ENCODE measurements around the gene LPCAT1.
A peak's percentile ranks its signal among the peaks of the same experiment; 100 is the strongest.

Gene LPCAT1

DNA sequence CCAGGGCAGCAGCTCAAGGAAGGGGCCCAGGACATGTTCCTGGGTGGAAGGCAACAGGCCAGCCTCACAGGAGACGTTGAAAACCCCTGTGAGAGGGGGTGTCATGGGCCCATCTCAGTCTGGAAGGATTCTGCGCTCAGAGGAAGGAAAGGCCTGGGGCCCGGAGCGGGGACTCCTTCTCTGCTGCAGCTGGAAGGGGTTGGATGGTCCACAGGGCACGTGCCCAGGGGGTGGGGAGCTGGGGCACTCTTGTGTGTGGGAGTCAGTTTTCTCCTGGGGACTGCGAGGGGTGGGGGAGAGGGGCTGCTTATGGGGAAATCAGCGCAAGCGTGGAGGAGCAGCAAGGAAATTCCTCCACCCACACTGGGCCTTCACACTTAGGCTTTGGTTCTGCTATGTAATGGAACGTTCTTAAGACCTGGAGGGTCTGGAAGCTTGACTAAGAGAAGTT, 2.9 kb upstream of the LPCAT1 start:
- TF ChIP-seq, protein P1, sequence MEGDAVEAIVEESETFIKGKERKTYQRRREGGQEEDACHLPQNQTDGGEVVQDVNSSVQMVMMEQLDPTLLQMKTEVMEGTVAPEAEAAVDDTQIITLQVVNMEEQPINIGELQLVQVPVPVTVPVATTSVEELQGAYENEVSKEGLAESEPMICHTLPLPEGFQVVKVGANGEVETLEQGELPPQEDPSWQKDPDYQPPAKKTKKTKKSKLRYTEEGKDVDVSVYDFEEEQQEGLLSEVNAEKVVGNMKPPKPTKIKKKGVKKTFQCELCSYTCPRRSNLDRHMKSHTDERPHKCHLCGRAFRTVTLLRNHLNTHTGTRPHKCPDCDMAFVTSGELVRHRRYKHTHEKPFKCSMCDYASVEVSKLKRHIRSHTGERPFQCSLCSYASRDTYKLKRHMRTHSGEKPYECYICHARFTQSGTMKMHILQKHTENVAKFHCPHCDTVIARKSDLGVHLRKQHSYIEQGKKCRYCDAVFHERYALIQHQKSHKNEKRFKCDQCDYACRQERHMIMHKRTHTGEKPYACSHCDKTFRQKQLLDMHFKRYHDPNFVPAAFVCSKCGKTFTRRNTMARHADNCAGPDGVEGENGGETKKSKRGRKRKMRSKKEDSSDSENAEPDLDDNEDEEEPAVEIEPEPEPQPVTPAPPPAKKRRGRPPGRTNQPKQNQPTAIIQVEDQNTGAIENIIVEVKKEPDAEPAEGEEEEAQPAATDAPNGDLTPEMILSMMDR (IDR thresholded peaks at IDR 0.05) = no peak
- no peak for TF ChIP-seq ZFX (IDR thresholded peaks at IDR 0.05; ENCODE audit: borderline replicate concordance)
- no peak overlapping the region for H3K27ac ChIP-seq

DNA sequence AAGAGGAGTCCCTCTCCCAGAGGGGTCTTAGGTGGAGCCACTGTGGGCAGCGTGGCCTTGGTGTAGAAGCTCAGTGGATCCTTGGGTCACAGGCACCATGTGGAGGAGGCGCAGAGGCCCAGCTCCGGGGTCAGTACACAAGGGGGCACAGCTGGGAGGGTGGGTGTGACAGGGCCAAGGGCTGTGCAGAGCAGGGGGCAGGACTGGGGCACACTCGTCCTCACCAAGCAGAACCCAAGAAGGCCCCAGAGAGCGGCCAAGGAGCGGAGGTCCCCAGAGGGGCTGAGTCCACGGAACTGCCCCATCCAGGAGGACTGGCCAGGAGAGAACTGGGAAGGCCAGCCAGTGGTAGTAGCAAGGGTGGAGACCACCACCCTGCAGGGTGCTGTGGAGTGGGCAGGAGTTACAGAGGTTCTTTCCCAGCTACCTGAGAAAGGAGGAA, 2.5 kb upstream of the LPCAT1 start:
- TF ChIP-seq ZFX (IDR thresholded peaks at IDR 0.05; ENCODE audit: borderline replicate concordance) = no peak
- TF ChIP-seq, protein P1 (IDR thresholded peaks at IDR 0.05) = no peak
- no peak overlapping the region for H3K27ac ChIP-seq

DNA sequence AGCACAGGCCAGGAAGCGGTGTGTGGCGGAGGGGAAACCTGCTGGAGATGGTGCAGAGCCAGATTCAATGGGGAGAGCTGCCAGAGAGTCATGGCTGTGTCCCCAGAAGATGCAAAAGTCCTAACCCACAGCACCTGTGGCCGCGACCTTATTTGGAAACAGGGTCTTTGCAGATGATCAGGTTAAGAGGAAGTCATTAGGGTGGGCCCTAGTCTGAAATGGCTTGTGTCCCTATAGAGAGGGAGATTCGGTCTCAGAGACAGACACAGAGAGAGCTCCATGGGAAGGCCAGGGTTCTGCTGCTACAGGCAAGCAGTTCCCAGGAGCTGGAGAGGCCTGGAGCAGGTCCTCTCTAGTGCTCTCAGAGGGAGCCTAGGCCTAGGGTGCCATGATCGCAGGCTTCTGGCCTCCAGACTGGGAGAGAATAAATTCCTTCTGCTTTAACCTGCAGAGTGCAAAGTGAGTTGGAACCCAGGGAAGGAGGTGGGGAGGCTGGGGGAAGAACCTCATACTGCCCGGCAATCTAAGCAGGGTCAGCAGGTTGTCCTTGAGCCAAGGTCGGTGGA, 1.9 kb upstream of the LPCAT1 start:
- no peak overlapping the region for H3K27ac ChIP-seq
- TF ChIP-seq ZFX (IDR thresholded peaks at IDR 0.05; ENCODE audit: borderline replicate concordance) = no peak
- TF ChIP-seq, protein P1 (IDR thresholded peaks at IDR 0.05) = no peak

DNA sequence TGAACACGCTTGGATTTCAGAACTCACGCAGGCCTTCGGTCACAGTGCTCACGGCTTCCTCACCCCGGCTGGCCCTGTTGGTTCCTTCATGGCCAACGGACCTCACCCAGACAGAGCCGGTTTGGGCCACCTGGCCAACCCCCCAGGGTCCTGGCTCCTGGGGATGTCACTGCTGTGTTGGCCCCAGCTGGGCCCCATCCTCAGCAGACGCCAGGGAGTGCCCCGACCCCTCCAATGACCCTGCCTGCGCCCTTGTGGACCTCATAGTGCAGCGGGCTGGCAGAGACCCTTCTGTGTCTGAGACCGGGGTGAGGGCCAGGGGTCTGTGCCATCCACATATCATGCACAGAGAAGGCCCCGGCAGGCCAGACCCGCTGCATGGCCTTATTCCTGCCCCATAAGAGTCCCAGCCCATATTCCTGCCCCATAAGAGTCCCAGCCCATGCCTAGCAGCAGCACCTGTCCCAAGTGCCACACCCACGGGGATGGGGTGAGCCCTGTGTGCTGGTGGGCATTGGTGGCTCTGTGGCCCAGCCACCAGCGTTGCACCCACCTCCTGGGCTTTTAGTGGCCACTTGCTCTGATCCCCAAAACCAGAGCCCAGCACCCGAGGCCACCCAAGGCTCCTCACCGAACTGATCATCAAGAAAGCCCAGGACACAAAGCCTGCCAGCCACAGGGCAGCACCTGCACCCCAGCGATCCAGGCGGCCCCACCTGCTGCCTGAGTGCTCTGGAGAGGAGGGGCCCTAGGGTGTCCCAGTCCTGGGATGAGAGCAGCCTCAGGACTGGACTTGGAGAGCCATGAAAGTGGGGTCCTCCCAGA, 1.3 kb upstream of the LPCAT1 start:
- no peak for TF ChIP-seq ZFX (IDR thresholded peaks at IDR 0.05; ENCODE audit: borderline replicate concordance)
- TF ChIP-seq, protein P1 (IDR thresholded peaks at IDR 0.05) = no peak
- H3K27ac ChIP-seq = no peak overlapping the region

DNA sequence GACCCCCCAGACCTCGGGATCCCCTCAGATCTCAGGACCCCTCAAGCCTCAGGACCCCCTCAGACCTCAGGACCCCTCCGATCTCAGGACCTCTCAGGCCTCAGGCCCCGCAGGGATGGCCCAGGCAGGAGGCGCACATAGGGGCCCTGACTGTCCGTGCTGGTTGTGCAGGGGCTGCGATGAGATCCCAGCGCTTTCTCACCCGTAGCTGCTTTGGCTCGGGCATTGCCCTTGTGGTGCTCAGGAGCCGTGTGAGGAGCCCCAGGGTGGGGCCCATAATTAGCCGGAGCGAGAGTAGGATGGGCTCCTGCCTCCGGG, 680 bp upstream of the LPCAT1 start:
- TF ChIP-seq ZFX (IDR thresholded peaks at IDR 0.05; ENCODE audit: borderline replicate concordance) = no peak
- TF ChIP-seq, protein P1 (IDR thresholded peaks at IDR 0.05) = no peak
- peak overlapping the region; percentile 26; the same call in 1 of the 2 replicates for H3K27ac ChIP-seq

DNA sequence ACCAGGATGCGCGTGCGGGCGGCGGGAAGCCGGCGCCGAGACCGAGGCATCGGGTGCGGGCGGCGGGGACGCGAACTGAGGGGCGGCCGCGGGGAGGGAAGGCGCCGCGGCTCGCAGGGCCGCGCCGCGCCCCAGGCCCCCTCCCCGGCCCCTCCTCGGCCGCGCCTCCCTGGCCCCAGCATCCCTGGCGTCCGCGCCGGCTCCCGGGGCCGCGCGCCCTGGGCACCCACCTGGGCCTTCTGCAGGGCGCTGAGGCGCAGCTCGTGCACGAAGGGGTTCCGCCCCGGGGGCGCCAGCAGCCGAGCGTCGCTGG, 324 bp downstream of the LPCAT1 start:
- 0 out of 2 replicates have a peak overlapping the region, but pooled peaks have one; percentile 26 for H3K27ac ChIP-seq
- no peak for TF ChIP-seq ZFX (IDR thresholded peaks at IDR 0.05; ENCODE audit: borderline replicate concordance)
- TF ChIP-seq, protein P1 (IDR thresholded peaks at IDR 0.05) = no peak

Measured in 22Rv1 (cell line).